NCI-H146 treated with DMSO at 0.1 percent for 48 hours (cell line): ENCODE results near the gene AP5S1.
"Not testable (repeated sequence)": the region's sequence is repeated elsewhere in the genome, so short reads cannot be mapped to it uniquely, and the experiment has no call there.

Source experiments
- DNase-seq: peaks from one replicate; lab custom pipeline; 2025; ENCODE audit not compliant: unreplicated experiment; lab: John Stamatoyannopoulos, UW

The AP5S1 gene

GRCh38 chr20:3842348-3842930, 22.1 kb downstream of the AP5S1 start:
- no peak for DNase-seq

- DNase-seq = no peak
Measured at GRCh38 chr20:3843490-3843889, 23.1 kb downstream of the AP5S1 start.

DNA sequence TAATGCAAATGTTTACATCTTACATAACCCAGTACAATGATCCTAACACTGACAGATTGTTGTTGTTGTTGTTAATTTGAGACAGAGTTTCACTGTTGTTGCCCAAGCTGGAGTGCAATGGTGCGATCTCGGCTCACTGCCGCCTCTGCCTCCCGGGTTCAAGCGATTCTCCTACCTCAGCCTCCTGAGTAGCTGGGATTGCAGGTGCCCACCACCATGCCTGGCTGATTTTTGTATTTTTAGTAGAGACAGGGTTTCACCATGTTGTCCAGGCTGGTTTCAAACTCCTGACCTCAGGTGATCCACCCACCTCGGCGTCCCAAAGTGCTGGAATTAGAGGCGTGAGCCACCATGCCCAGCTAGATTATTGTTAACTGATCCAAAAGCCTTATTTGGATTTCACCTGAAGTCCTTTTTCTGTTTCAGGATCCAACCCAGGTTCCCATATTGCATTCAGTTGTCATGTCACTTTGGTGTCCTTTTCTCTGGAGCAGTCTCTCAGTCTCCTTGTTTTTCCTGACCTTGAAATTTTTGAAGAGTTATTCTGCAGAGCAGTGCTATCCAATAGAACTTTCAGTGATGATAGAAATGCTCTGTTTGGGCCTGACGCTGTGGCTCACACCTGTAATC, 23.8 kb downstream of the AP5S1 start:
- not testable (repeated sequence) for DNase-seq

DNA sequence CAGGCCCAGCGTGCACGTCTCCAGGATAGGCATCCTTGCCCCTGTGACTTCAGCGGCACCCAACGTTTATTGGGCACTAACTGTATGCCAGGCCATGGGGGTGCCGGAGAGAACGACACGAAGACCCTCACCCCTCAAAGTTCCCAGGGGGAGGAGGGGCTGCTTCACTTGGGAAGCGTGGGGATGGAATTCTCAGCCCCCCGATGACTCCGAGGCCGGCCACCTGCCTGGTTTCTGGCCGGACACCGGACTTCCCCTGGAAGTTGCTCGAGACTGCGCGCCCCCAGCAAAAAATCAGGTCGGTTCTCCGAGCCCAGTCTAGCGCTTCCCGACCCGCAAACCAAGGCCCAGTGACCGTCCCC, 26.0 kb downstream of the AP5S1 start:
- DNase-seq = no peak

- DNase-seq = peak; percentile 87
Measured at GRCh38 chr20:3846740-3847428, 26.5 kb downstream of the AP5S1 start, which contains the start of gene MAVS. TSS of gene MAVS (plus strand) at chr20:3846834. CDS start at chr20:3854625, 7,791 bp downstream.

- DNase-seq = no peak
Measured at GRCh38 chr20:3847429-3847940, 27.1 kb downstream of the AP5S1 start.

DNA sequence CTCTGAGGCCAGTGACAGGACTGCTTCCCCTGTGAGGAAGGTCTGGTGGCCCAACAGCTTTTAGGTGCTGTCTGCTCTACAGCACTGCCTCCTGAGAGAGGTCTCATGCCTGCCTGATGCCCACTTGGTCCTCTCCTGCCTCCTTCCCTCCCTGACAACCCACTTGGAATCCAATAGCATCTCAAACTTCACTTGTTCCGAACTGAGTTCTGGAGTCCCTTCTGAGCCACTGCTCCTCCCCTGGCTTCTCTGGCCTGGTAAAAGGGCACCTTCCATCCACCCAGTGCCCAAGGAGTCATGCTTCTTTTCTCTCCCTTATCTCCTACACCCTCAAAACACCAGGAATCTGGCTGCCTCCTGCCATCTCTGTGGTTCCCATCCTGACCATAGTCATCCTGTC, 28.2 kb downstream of the AP5S1 start:
- no peak for DNase-seq

GRCh38 chr20:3854462-3854871, 34.1 kb downstream of the AP5S1 start:
- DNase-seq = no peak

DNA sequence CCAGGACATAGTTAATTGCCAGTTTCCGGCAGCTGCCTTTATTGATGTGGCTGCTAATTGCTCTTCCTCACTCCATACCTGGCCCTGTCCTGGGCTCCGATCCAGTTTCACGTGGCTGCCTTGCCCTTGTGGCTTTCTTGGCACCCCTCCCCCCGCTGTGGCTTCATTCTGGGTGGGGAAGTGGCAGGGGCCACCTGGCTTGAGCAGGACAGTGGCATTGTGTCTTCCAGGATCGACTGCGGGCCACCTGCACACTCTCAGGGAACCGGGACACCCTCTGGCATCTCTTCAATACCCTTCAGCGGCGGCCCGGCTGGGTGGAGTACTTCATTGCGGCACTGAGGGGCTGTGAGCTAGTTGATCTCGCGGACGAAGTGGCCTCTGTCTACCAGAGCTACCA, 37.1 kb downstream of the AP5S1 start:
- peak; percentile 93 for DNase-seq

- no peak for DNase-seq
Measured at GRCh38 chr20:3858689-3859088, 38.3 kb downstream of the AP5S1 start.

- DNase-seq = no peak
Measured at GRCh38 chr20:3861191-3861590, 40.8 kb downstream of the AP5S1 start.

GRCh38 chr20:3862333-3862732, 42.0 kb downstream of the AP5S1 start:
- DNase-seq = no peak

- no peak for DNase-seq
Measured at GRCh38 chr20:3863317-3863716, 43.0 kb downstream of the AP5S1 start.

GRCh38 chr20:3864518-3864917, 44.2 kb downstream of the AP5S1 start:
- no peak for DNase-seq

DNA sequence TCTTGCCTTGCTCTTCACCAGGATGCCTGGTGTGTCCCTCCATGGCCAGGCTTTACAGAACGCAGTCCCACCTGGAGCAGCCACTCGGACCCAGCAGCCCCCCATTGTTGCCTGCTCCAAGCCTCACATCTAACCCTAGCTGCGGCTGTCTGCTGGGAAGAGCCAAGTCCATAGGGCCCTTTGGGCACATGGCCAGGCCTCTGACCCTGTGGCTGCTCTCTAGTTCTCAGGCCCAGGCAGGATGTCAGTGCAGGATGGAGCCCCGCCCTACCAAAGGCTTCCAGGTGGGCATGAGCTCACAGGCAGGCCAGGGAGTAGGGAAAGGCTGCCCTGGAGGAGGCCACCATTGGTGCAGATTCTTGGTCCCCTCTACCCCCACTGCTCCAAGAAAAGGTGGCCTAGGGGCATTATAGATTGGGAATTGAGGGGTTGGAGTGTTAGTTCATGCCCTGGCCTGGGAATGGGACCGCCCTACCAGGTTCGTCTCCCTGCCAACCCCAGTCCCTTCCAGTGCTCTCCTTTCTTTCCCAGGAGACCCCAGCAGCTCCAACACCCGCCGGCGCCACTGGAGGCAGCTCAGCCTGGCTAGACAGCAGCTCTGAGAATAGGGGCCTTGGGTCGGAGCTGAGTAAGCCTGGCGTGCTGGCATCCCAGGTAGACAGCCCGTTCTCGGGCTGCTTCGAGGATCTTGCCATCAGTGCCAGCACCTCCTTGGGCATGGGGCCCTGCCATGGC, 45.0 kb downstream of the AP5S1 start:
- no peak for DNase-seq

GRCh38 chr20:3865887-3866407, 45.6 kb downstream of the AP5S1 start:
- no peak for DNase-seq

DNA sequence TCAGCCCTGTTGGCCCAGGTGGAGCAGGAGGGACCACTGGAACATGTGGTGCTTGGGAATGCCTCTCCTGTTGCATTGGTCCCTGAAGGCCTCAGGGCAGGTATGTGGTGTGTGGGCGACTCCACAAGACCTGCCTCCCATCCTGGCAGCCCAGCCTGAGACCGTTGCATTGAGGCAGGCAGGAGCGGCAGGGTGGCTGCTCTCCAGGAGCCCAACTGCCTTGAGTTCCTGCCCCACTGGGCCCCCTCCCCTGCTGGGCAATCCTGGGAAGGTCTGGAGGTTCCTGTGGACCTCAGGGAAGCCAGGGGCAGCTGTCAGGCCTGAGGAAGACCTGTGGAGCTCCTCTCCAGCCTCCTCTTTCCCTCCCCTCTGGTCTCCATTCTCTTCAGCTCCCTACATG, 46.1 kb downstream of the AP5S1 start:
- DNase-seq = no peak

DNA sequence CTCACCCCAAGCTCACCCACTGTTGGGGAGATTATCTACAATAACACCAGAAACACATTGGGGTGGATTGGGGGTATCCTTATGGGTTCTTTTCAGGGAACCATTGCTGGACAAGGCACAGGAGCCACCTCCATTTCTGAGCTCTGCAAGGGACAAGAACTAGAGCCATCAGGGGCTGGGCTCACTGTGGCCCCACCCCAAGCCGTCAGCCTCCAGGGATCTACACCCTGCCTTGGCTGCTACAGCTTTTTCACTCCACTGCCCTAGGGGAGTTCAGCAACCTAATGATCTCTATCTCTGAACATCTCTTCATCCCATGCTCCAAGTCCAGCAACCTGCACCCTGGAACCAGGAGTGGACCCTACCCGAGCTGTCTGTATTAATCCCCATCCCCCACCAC, 47.5 kb downstream of the AP5S1 start:
- DNase-seq = no peak

GRCh38 chr20:3869839-3870634, 49.7 kb downstream of the AP5S1 start:
- DNase-seq = no peak

- DNase-seq = no peak
Measured at GRCh38 chr20:3871550-3872265, 51.4 kb downstream of the AP5S1 start.
